NCI-H748 (cell line): Measurements from ENCODE around the gene MGAT4B.

Experiments used
- DNase-seq: peaks from one replicate; lab custom pipeline; 2025; ENCODE audit not compliant: unreplicated experiment; lab: John Stamatoyannopoulos, UW

The MGAT4B gene

DNA sequence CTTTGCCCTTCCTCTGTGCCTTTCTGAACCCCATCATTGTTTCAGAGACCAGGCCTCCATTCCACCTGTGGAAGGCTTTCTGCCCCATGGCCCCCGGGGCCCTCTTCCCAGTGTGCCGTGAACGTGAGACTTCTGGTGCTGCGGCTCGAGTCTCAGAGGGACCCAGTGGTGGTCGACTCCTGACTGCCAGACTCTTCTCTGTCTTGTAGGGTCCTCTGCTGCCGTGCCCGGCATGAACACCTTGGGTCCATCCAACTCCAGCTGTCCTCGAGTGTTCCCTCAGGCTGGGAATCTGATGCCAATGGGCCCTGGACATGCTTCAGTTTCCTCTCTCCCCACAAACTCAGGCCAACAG, 33.0 kb downstream of the MGAT4B start:
- no peak for DNase-seq

DNA sequence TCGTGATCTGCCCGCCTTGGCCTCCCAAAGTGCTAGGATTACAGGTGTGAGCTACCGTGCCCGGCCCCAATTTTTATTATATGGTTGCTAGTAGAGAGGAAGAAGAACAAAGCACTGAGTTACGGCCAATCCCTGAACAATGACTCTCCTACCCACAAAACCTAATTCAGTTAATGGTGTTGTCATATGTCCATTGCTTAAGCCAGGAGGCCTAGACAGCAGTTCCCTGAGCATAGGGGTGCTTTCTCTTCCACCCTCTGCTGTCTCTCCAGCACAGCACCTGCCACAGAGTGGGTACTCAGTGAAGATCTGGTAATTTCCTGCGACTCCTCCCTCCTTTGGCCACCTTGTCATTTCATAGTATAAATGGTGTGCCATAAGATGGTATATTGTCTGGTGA, 34.3 kb downstream of the MGAT4B start:
- no peak for DNase-seq

DNA sequence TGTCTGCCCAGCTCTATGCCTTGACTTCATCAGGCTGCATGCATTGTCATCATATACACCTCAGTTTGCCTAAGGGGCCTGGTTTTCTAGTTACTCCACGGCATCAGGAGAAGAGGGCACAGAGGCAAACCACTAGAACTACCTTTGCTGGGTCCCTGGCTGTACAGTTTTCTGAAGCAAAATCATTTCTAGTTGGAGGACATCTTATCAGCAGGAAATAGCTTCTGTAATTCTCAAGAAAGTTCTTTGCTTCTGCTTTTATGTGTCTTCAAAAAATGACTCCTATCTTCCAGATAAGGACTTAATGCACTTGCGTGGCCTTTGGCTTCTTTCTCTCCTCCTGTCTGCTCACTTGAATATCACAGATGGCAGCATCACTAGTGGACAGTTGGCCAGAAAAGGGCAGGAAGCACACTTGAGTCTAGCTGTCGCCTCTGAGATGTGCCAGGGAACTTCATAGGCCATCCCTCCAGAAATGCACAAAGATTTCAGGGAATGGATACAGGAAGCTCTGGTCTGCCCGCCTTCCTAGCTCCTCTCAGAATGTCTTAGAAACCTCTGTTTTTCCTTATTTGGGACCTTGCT, 35.3 kb downstream of the MGAT4B start:
- no peak for DNase-seq

DNA sequence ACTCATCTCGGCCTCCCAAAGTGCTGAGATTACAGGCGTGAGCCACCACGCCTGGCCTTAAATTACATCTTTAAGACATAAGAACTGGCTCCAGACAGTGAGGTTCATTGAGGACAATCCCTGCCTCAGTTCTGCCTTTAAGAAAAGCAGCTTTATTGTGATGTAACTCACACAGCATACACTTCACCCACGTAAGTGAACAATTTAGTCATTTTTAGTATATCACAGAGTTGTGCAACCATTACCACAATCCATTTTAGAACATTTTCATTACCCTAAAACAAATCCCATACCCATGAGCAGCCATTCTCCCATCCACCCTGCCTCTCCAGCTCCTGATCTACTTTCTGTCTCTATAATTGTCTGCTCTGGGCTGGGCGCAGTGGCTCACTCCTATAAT, 36.9 kb downstream of the MGAT4B start:
- no peak for DNase-seq

DNA sequence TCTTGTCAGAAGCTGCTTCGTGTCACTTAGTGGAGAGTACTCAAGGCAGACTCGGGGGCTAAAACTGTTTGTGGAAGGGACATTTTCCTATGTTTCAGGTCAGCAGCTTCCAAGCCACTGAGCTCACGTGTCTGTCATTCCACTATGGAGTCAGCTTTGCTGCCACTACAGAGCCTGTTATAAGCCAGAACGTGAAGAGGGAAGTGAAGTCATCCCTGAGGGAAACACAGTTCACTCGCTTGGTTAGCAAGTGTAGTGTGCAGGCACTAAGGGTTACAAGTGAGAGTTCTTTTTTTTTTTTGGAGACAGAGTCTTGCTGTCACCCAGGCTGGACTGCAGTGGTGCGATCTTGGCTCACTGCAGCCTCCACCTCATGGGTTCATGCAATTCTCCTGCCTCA, 37.4 kb downstream of the MGAT4B start:
- DNase-seq, result no peak

DNA sequence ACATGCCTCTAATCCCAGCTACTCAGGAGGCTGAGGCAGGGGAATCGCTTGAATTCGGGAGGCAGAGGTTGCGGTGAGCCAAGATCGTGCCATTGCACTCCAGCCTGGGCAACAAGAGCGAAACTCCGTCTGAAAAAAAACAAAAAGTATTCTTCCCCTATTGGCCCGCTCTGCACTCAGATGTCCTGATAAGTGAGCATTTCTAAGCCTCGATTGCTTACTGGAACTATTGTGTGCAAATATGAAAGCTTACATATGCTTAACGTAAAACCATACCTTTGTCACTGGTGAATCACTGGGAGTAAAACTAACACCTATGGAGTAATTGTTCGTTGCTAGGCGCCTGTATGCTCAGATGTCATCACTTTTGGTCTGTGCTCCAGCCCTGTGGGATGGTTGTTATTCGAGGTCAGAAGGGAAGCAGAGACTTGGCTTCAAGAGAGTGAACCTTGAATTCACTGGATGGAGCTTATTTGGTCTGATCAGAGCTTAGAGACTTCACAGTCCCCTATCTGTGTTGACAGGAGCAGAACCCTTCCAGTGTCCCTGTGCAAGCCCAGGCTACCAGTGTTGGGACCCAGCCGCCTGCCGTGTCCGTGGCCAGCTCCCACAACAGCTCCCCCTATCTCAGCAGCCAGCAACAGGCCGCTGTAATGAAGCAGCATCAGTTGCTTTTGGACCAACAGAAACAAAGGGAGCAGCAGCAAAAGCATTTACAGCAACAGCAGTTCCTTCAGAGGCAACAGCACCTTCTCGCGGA, 38.2 kb downstream of the MGAT4B start:
- no peak for DNase-seq

DNA sequence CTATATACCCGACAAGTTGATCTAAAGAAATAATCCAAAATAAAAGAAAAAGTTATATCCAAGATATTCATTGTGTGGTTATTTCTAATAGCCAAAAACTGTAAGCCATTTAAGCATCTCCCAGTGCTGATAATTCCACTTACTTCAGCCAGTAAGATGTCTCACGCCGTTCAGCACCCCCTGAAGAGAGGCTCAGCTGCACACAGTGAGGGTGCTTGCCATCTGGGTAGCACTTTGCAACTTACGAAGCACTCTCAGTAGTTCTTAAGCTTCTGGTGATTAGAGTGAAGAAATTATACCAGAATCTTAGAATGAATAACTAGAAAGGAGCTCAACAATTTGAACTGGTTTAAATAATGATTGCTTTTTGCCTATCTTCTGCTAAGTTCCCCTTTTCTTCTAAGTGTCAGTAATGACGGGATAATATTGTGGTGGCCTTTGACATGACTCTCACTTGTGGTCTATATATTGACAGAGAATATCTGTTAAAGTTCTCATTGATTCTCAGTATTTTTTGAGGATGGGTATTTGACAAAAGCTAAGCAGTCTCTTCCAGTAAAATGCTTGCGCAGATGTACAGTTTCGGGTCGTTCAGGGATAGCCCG, 39.1 kb downstream of the MGAT4B start:
- no peak for DNase-seq

DNA sequence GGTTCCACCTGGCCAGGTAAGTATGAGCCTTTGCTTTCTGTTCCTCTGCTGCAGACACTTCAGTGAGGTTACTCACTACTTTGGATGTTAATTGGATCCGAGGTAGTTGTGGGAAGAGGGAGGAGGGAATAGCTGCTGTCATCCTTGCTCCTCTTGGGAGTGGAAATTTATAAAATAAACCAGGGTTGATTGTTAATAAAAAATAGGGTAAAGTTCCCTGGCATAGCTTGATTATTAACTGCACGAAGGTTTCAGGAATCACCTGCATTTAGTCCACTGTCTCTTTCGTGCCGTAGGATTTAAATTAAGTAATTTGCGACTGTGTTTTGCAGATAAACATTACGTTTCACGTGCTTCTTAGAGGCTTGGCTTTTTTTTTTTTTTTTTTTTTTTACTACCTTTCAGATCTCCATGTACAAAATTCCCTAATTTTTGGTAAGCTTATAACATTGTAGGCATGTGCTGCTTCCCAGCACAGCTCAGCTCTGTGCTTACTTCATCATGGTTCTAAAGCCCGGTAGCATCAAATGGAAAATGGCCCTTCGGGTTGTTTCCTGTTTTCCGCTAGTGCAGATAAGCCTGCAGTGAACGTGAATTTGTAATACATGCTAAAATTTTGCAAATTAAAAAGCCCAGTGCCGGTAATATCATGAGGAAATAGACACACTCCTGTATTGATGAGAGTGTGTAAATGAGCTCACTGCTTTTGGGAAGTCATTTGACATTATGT, 39.8 kb downstream of the MGAT4B start:
- no peak for DNase-seq

DNA sequence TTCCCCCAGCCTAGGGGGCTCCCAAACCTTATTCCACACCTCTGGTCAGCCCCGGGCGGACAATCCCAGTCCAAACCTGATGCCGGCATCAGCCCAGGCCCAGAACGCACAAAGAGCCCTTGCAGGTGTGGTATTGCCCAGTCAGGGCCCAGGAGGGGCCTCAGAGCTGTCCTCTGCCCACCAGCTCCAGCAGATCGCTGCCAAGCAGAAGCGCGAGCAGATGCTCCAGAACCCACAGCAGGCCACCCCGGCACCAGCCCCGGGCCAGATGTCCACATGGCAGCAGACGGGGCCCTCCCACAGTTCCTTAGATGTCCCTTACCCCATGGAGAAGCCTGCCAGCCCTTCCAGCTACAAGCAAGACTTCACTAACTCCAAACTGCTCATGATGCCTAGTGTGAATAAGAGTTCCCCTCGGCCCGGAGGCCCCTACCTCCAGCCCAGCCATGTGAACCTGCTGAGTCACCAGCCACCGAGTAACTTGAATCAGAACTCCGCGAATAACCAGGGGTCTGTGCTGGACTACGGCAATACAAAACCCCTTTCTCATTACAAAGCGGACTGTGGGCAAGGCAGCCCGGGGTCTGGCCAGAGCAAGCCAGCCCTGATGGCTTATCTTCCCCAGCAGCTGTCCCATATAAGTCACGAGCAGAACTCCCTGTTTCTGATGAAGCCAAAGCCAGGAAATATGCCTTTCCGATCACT, 40.5 kb downstream of the MGAT4B start:
- no peak for DNase-seq

DNA sequence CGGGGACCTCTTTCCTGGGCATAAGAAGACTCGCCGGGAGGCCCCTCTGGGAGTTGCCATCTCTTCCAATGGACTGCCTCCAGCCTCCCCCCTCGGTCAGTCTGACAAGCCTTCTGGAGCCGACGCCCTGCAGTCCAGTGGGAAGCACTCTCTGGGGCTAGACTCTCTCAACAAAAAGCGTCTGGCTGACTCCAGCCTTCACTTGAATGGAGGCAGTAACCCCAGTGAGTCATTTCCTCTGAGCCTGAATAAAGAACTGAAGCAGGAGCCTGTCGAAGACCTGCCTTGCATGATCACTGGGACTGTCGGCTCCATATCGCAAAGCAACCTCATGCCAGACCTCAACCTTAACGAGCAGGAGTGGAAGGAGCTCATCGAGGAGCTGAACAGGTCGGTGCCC, 41.3 kb downstream of the MGAT4B start:
- DNase-seq, result no peak

DNA sequence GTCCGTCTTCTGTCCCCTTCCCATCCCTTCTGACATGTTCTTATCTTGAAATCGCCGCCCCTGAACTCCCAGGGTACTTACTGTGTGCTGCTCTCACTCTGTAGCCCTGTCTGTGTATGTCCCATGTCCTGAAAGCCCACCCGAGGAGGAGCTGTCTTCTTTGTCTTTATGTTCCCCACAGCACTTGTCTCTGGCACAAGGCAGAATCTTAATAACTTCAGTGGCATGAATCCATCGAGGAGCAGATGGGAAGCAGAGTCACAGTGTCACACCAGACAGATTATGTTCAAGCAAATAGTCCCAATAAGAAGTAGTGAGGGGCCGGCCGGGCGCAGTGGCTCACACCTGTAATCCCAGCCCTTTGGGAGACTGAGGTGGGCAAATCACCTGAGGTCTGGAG, 42.6 kb downstream of the MGAT4B start:
- no peak for DNase-seq

DNA sequence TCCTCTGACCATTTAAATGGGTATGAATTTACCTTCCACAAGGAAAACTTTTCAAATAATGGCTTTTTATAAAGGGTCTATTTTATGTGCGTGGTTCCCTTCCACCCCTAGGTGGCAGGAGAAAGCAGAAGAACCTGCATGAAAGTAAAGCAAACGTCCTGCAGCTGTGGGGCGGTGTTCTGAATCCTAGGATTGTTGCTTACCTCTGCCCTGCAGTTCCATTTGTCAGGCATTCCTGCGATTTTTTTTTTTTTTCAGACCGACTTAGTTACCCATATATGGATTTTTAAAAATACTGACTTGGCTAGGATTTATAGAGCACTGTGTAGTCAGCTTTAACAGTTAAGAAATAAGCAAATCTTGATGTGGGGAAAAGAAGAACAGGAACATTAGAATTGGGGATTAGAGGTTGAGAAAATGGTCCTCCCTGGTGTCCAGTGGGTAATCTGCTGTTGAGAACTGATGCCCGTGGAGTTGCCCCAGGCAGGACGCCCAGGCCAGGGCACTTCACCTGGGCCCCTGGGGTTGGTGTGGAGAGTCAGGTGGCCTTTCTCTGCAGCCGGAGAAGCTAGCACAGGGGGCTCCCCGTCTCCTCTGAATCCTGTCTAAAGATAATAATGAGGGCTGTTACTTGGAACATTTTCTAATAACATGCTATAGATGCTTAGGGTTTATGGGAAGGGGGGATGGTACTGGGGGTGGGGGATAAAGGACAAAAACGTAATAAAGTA, 43.3 kb downstream of the MGAT4B start:
- DNase-seq, result peak; percentile 66

DNA sequence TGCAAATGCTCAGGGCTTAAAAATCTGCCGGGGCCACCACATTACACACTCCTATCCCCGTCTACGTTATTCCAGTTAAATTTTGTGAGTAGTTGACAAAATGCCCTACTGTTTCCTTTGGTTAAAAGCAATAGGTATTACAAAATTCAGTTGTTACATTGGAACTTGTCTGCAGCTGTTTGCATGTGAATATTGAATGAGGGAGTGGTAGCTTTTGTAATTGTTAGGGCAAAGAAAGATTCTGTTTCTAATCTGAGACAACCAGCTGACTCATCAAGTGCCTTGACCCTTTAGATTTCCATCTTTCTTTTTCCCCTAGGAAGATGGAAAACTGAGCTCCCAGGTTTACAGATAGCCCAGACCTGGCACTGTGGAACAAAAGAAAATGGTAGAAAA, 43.9 kb downstream of the MGAT4B start:
- no peak for DNase-seq

DNA sequence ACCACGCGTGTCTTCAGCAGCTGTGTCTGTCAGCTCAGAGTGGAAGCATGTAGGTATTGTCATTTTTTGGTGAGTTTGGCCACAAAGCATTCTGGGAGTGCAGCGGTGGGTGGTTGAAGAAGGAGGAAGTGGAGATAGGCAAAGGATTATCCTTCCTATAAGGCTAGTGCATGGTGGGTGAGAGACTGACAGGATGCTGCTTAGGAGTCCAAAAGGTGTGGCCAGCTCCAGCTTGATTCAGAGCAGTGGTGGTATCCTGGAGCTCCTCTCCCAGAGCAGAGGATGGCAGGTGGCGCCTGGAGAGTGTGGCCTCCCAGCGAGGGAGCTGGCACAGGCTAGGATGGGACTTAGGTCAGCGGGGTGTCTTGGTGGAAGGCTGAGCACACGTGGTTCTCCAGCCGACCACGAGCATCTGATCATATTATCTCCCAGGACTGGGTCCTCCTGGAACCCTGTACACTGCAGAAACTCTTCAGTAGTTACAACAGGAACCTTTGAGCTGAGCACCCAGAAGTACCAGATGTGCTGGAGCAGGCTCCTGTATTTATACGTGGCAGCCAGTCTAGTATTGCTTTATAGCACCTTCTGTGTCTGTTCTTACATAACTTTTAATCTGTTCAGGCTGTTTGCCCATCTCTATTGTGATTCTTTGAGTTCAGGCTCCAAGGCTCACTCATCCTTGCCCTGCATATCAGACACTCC, 44.4 kb downstream of the MGAT4B start:
- no peak for DNase-seq

DNA sequence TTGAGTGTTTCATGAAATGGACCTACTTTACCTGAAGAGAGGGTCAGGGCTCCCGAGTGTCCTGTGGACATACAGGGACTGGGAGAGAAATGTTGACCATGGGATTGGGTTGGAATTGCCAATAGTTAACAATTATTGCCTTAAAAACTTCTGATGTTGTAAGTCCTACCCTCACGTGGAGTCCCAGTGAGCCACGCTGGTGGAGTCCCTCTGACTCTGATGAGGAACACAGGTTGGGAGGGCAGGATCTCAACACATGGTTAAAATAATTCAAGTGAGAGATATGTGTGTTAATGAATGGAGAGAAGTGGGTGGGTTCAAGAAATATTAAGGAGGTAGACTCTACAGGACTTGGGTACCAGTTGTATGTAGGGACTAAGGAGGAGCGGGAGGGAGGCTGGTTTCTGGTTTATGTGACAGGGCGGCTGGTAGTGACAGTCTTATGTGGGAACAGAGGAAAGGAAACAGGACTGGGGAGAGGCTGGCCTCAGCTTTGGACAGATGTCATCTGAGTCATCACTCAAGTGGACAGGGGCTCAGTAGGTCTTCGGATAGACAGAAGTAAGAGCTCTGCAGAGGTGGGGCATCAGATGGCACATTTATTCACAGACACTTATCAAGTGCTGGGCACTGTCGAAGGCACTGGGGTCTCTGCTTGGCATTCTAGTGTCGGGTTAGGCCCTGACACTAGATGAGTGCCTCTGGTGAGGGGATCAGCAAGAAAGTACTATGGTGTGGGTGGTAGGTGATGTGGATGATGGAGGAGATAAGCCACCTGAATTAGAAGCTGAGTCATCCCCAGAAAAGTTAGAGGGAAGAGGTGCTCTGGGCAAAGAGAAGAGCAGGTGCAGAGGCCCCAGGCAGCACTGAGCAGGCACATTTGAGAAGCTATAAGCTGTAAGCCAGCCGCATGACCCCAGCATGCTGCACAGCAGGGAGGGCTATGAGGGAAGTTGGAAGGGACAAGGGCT, 46.8 kb downstream of the MGAT4B start:
- no peak for DNase-seq

DNA sequence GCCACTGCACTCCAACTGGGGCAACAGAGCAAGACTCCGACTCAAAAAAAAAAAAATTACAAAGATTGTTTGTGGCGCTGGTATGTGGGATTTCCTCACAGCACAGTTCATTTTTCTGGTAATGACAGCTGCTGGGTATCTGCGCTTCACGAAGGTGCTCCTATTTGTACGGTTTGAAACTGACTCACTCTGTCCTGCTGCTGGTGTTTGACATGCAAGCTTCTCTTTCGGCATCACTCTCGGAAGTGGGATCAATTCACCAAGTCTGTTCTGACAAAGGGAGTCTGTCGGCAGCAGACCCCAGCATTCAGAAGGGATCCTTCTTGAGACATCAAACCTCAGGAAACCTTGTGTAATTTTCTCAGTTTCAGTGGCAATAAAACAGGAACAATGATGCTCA, 47.7 kb downstream of the MGAT4B start:
- DNase-seq, result no peak

DNA sequence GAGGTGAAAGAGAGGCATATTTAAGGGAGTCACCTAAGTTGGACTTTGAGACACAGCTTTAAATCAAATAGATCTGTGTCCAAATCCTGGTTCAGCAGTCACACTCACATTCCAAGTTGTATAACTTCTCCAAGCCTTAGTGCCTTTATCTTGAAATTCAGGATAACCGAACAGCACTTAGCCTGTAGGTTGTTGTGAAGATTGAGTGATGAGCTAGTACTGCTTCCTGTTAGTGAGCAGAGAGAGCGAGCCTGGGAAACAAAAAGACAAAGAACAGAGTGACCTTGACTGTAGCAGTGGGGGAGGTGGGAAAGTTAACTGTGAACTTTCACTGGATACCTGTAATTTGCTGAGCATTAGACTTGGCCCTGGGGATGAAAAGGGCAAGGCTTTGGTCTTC, 51.6 kb downstream of the MGAT4B start:
- no peak for DNase-seq

DNA sequence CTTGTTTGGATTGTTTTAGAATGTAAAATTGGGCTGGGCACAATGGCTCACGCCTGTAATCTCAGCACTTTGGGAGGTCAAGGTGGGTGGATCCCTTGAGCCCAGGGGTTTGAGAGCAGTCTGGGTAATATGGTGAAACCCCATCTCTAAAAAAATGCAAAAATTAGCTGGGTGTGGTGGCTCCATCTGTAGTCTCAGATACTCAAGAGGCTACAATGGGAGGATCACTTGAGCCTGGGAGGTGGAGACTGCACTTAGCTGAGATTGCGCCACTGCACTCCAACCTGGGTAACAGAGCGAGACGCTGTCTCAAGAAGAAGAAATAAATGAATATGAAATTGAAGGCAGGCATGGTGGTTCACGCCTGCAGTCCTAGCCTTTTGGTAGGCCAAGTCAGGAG, 52.7 kb downstream of the MGAT4B start:
- DNase-seq, result no peak
